ENCODE measurements around the gene SLC6A19. TPM values are rescaled to one million over a fixed set of nuclear protein-coding genes. Genes with fewer than 3 reads are reported as not detected.

SLC6A19 gene
- total and polyA plus RNA-seq, 2 of the 4 experiments (the other 2 are of a cell fraction), result not detected

GRCh38 chr5:1246711-1247431 lies 45.5 kb downstream of the SLC6A19 start:
- Histone ChIP-seq H4K5ac (ENCODE audit: low read depth, low read length) (no peak overlapping the region), H4K20me1 (ENCODE audit: insufficient read depth, low read length) (no peaks in the 10 kb centered on the region), H3K14ac (replicated peaks; ENCODE audit: low read depth, low read length) (no peak overlapping the region), H3K36me3 (ENCODE audit: control insufficient read depth, insufficient read depth, low read length) (no peaks in the 10 kb centered on the region), H2AK9ac (replicated peaks; ENCODE audit: low read depth, low read length, poor library complexity) (no peak overlapping the region), H2BK5ac (ENCODE audit: low read depth, low read length, poor library complexity, severe bottlenecking) (no peak overlapping the region), H3K18ac (ENCODE audit: low read depth, low read length) (no peak overlapping the region), H2BK20ac (ENCODE audit: low read depth, low read length) (no peak overlapping the region), H2BK15ac (ENCODE audit: low read depth, low read length) (no peak overlapping the region), H2AFZ (replicated peaks; ENCODE audit: low read length, poor library complexity) (peak overlapping the region; percentile 5), H3K4me2 (ENCODE audit: low read depth, low read length) (no peak overlapping the region), H3K9me3 (ENCODE audit: control insufficient read depth, insufficient read depth, low read length) (no peaks in the 10 kb centered on the region), H3K4ac (ENCODE audit: low read depth, low read length) (no peak overlapping the region), H3K9ac (ENCODE audit: low read depth, low read length) (no peak overlapping the region), H3K56ac (ENCODE audit: extremely low read depth, insufficient read depth, low read length) (no peak overlapping the region), H3K23ac (ENCODE audit: low read depth, low read length) (no peak overlapping the region), H3K9me1 (ENCODE audit: insufficient read depth, low read length) (no peaks in the 10 kb centered on the region), H3K4me3 (ENCODE audit: insufficient read depth, low read depth, low read length) (no peak overlapping the region), H2AK5ac (ENCODE audit: low read depth, low read length) (no peak overlapping the region), H3K27ac (ENCODE audit: insufficient read depth, low read length) (no peak overlapping the region), H4K91ac (ENCODE audit: insufficient read depth, low read depth, low read length) (no peak overlapping the region), H3K79me1 (ENCODE audit: low read depth in 1 of 2, low read length in 2 of 2) (no peaks in the 10 kb centered on the region), H4K8ac (ENCODE audit: low read depth in 2 of 2, low read length in 2 of 2) (no peak overlapping the region), H3K27me3 (ENCODE audit: control insufficient read depth, insufficient read depth, low read length) (peaks cover 3% of the 10 kb centered on the region; the same call in 1 of the 2 replicates), H3K4me1 (ENCODE audit: control insufficient read depth, insufficient read depth, low read length) (no peaks in the 10 kb centered on the region), H2BK120ac (ENCODE audit: low read depth, low read length) (no peak overlapping the region)
- dilution Hi-C loops (cut with HindIII; ENCODE audit: low sequenced_read_pairs, unreplicated experiment) (no loop called here), in situ Hi-C loops (cut with MboI; ENCODE audit: low sequenced_read_pairs) (no loop called here), intact Hi-C loops (cut with micrococcal nuclease) (no loop called here)
- no peak for TF ChIP-seq CHD1 (IDR thresholded peaks at IDR 0.05; ENCODE audit: low read depth, low read length)
- WGBS, 2 experiments (ENCODE audit: extremely low coverage in 2 of 2, insufficient read length in 1 of 2), result 9% methylated on average over 22 of the region's 43 CpGs; no CpG with 5 or more reads in 1 of the 2 experiments
- ChIA-PET CTCF (interaction anchor here (0.6 kb wide), 1 partner anchor 72 kb away, joined by 3 read pairs; no protein-coding TSS in a partner anchor), POLR2A (ENCODE audit: unreplicated experiment) (interaction anchor here (0.6 kb wide), 1 partner anchor 38 kb away, joined by 17 read pairs; no protein-coding TSS in a partner anchor)
- no peak for DNase-seq
- no TSS peak for BruUV-seq (replicated peaks)
- peak; percentile 51; the same call in 1 of the 2 replicates for ATAC-seq (ENCODE audit: low read depth)

All from IMR-90 (cell line).